Measurements from ENCODE around the gene STK39. TPM values are rescaled to one million over a fixed set of nuclear protein-coding genes. Genes with fewer than 3 reads are reported as not detected.

Gene STK39
- total and polyA plus RNA-seq, 2 of the 4 experiments (the other 2 are of a cell fraction): 11.8 to 16.4 TPM

GRCh38 chr2:168097431-168097830 lies 150.0 kb downstream of the STK39 start:
- Histone ChIP-seq H2AK5ac (ENCODE audit: low read depth, low read length) (no peak overlapping the region), H3K9ac (ENCODE audit: low read depth, low read length) (no peak overlapping the region), H3K9me3 (ENCODE audit: control insufficient read depth, insufficient read depth, low read length) (no peaks in the 10 kb centered on the region), H3K4ac (ENCODE audit: low read depth, low read length) (no peak overlapping the region), H3K23ac (ENCODE audit: low read depth, low read length) (no peak overlapping the region), H3K9me1 (ENCODE audit: insufficient read depth, low read length) (peaks cover 9% of the 10 kb centered on the region), H3K79me1 (ENCODE audit: low read depth in 1 of 2, low read length in 2 of 2) (peaks cover 6 to 23% of the 10 kb centered on the region in 2 experiments; a peak in 3 of 4 replicates), H3K4me3 (ENCODE audit: insufficient read depth, low read depth, low read length) (no peak overlapping the region), H3K4me1 (ENCODE audit: control insufficient read depth, insufficient read depth, low read length) (no peaks in the 10 kb centered on the region), H2BK5ac (ENCODE audit: low read depth, low read length, poor library complexity, severe bottlenecking) (no peak overlapping the region), H3K56ac (ENCODE audit: extremely low read depth, insufficient read depth, low read length) (no peak overlapping the region), H4K5ac (ENCODE audit: low read depth, low read length) (no peak overlapping the region), H2BK20ac (ENCODE audit: low read depth, low read length) (no peak overlapping the region), H2BK15ac (ENCODE audit: low read depth, low read length) (no peak overlapping the region), H4K20me1 (ENCODE audit: insufficient read depth, low read length) (no peaks in the 10 kb centered on the region), H3K27me3 (ENCODE audit: control insufficient read depth, insufficient read depth, low read length) (no peaks in the 10 kb centered on the region), H4K91ac (ENCODE audit: insufficient read depth, low read depth, low read length) (no peak overlapping the region), H3K14ac (replicated peaks; ENCODE audit: low read depth, low read length) (no peak overlapping the region), H3K18ac (ENCODE audit: low read depth, low read length) (no peak overlapping the region), H3K4me2 (ENCODE audit: low read depth, low read length) (no peak overlapping the region), H2AFZ (replicated peaks; ENCODE audit: low read length, poor library complexity) (no peak overlapping the region), H4K8ac (ENCODE audit: low read depth in 2 of 2, low read length in 2 of 2) (no peak overlapping the region), H3K27ac (ENCODE audit: insufficient read depth, low read length) (no peak overlapping the region), H2AK9ac (replicated peaks; ENCODE audit: low read depth, low read length, poor library complexity) (no peak overlapping the region), H2BK120ac (ENCODE audit: low read depth, low read length) (no peak overlapping the region), H3K36me3 (ENCODE audit: control insufficient read depth, insufficient read depth, low read length) (peaks cover 9% of the 10 kb centered on the region)
- dilution Hi-C loops (cut with HindIII; ENCODE audit: low sequenced_read_pairs, unreplicated experiment): no loop called here
- TF ChIP-seq RFX5 (IDR thresholded peaks at IDR 0.05; ENCODE audit: low read depth, low read length) (no peak), CHD1 (IDR thresholded peaks at IDR 0.05; ENCODE audit: low read depth, low read length) (no peak)
- WGBS, 2 experiments (ENCODE audit: extremely low coverage in 2 of 2, insufficient read length in 1 of 2): no CpG with 5 or more reads among the region's 5 CpGs
- no TSS peak for BruUV-seq (replicated peaks)
- CTCF ChIA-PET: interaction anchor here (0.8 kb wide), 1 partner anchor 32 kb away, joined by 4 read pairs; no protein-coding TSS in a partner anchor
- ATAC-seq (ENCODE audit: low read depth) (no peak), DNase-seq (no peak)
- in situ Hi-C loops (cut with MboI; ENCODE audit: low sequenced_read_pairs): no loop called here
- intact Hi-C loops (cut with micrococcal nuclease): no loop called here
- POLR2A ChIA-PET (ENCODE audit: unreplicated experiment): no interaction called here
